Aorta (tissue), 5 donors: ENCODE measurements around the gene RNU6-9. TPM values are rescaled to one million over a fixed set of nuclear protein-coding genes. Genes with fewer than 3 reads are reported as not detected.
"Not testable (repeated sequence)": the region's sequence is repeated elsewhere in the genome, so short reads cannot be mapped to it uniquely, and the experiment has no call there.

Source experiments
- ATAC-seq: fragments of 200-7000 bp; cut with Tn5 transposase; one replicate; pipeline ENCODE4 v1.9.1; 2022; ENCODE audit warnings: moderate library complexity; ENCODE audit not compliant: low FRiP score
- DNase-seq, 2 donors: peaks; one replicate each; pipeline ENCODE4 v3.0.0-alpha.2; 2020
- H3K27ac ChIP-seq, 2 donors: one replicate each; pipeline ENCODE4 v1.5.1; 2013; ENCODE audit warnings: low read length in 2 of 2, mild to moderate bottlenecking in 2 of 2, moderate library complexity in 2 of 2, control low read depth in 1 of 2, inconsistent platforms in 1 of 2, low read depth in 1 of 2
- H3K27me3 ChIP-seq, 2 donors: one replicate each; pipeline ENCODE4 v1.6.1; 2013; ENCODE audit warnings: control low read depth in 1 of 2, low read length in 1 of 2, mild to moderate bottlenecking in 1 of 2, moderate library complexity in 1 of 2; ENCODE audit not compliant: insufficient read depth in 2 of 2, control insufficient read depth in 1 of 2
- H3K36me3 ChIP-seq, 2 donors: one replicate each; pipeline ENCODE4 v1.6.1; 2013; ENCODE audit warnings: control low read depth in 1 of 2, low read length in 1 of 2, mild to moderate bottlenecking in 1 of 2; ENCODE audit not compliant: insufficient read depth in 2 of 2, control insufficient read depth in 1 of 2
- H3K4me1 ChIP-seq, 2 donors: one replicate each; pipeline ENCODE4 v1.6.1; 2013; ENCODE audit warnings: low read length in 2 of 2, control low read depth in 1 of 2, mild to moderate bottlenecking in 1 of 2, moderate library complexity in 1 of 2; ENCODE audit not compliant: insufficient read depth in 2 of 2, control insufficient read depth in 1 of 2
- H3K4me3 ChIP-seq, 2 donors: one replicate each; pipeline ENCODE4 v1.5.1; 2013; ENCODE audit warnings: low read length in 2 of 2, control low read depth in 1 of 2, mild to moderate bottlenecking in 1 of 2
- H3K9me3 ChIP-seq: one replicate; pipeline ENCODE4 v1.6.1; 2013; ENCODE audit warnings: mild to moderate bottlenecking, low read length; ENCODE audit not compliant: control insufficient read depth
- WGBS, 2 donors: extraction: QIAGEN DNeasy Blood & Tissue Kit; methylation state at CpG; one replicate each; pipeline ENCODE4 v1.1.7; 2013; 5-methylcytosine and 5-hydroxymethylcytosine counted together
- intact Hi-C, 2 donors: fragments of 100-400 bp; cut with DNase I; formaldehyde crosslinking; loops; one replicate each; pipeline versions ENCODE4 v1.14.2 to v1.15.0; 2022
- polyA plus RNA-seq, 2 donors: library from polyadenylated mRNA; stranded (reverse); fragments of 200-250 nt; gene quantifications; one replicate each; pipeline ENCODE4 v1.2.3, GENCODE V29; 2013
- total RNA-seq, 2 donors: library from RNA; stranded (reverse); fragmentation: NEBNext Ultra II Directional; extraction: Animal tissue kit (Norgen Biotek cat#: 25700); gene quantifications; one replicate each; pipeline ENCODE4 v1.2.1, GENCODE V29; 2021
- donor health status: healthy with polysubstance abuse.
- donor health status: Bipolar disorder and iron deficiency.
- donor health status: DM: no; HTN: no; CAD: no.
- donor health status: DM: no; HTN: no; CAD: no.
- donor health status: DM: yes; HTN: yes; CAD: no.

The RNU6-9 gene
- total and polyA plus RNA-seq, 4 donors = not detected

GRCh38 chr19:889662-890295 lies 3.5 kb upstream of the RNU6-9 start:
- H3K27ac ChIP-seq = no peak overlapping the region
- no peaks in the 10 kb centered on the region for H3K9me3 ChIP-seq
- H3K4me1 ChIP-seq = no peaks in the 10 kb centered on the region
- H3K4me3 ChIP-seq = no peak overlapping the region
- H3K27me3 ChIP-seq = no peaks in the 10 kb centered on the region
- intact Hi-C loops = loop anchor here in 1 of 2 donors (10.0 kb wide), 1 partner anchor 205 kb away; the partner anchor contains the start of gene POLR2E
- 90 to 91% methylated on average over 26 of the region's 26 CpGs for WGBS, 2 donors
- ATAC-seq (no peak), DNase-seq (no peak)
- H3K36me3 ChIP-seq = peaks cover 0 to 4% of the 10 kb centered on the region in 2 donors

- 86 to 87% methylated on average over 18 of the region's 18 CpGs for WGBS, 2 donors
- Histone ChIP-seq H3K27ac (no peak overlapping the region), H3K4me3 (no peak overlapping the region), H3K36me3 (peaks cover 0 to 4% of the 10 kb centered on the region in 2 donors), H3K27me3 (no peaks in the 10 kb centered on the region), H3K4me1 (no peaks in the 10 kb centered on the region), H3K9me3 (no peaks in the 10 kb centered on the region)
- no peak for ATAC-seq
- intact Hi-C loops = loop anchor here in 1 of 2 donors (10.0 kb wide), 1 partner anchor 204 kb away; the partner anchor contains the start of gene POLR2E
- DNase-seq = no peak
Measured at GRCh38 chr19:890831-891230, 2.5 kb upstream of the RNU6-9 start.

- H3K36me3 ChIP-seq, DNase-seq, H3K4me1 ChIP-seq, H3K27me3 ChIP-seq, ATAC-seq, H3K9me3 ChIP-seq, H3K27ac ChIP-seq: not testable (repeated sequence)
- intact Hi-C loops = loop anchor here in 1 of 2 donors (10.0 kb wide), 1 partner anchor 203 kb away; the partner anchor contains the start of gene POLR2E
- H3K4me3 ChIP-seq = peak overlapping the region in 1 of 2 donors; percentile 93
- 82 to 85% methylated on average over 33 to 50 of the region's 50 CpGs for WGBS, 2 donors
Measured at GRCh38 chr19:891421-892200, 1.7 kb upstream of the RNU6-9 start.

GRCh38 chr19:892243-892893 lies 916 bp upstream of the RNU6-9 start:
- peak overlapping the region; percentile 67 to 93 for H3K4me3 ChIP-seq
- intact Hi-C loops = loop anchor here in 1 of 2 donors (10.0 kb wide), 1 partner anchor 202 kb away; the partner anchor contains the start of gene POLR2E
- H3K27me3 ChIP-seq = no peaks in the 10 kb centered on the region
- H3K27ac ChIP-seq = no peak overlapping the region
- whole genome bisulfite sequencing, 2 donors = 4 to 5% methylated on average over 21 to 27 of the region's 27 CpGs
- H3K4me1 ChIP-seq = no peaks in the 10 kb centered on the region
- peaks cover 0 to 4% of the 10 kb centered on the region in 2 donors for H3K36me3 ChIP-seq
- ATAC-seq (no peak), DNase-seq (no peak)
- H3K9me3 ChIP-seq = no peaks in the 10 kb centered on the region

- Histone ChIP-seq H3K9me3 (no peaks in the 10 kb centered on the region), H3K4me1 (no peaks in the 10 kb centered on the region), H3K27me3 (no peaks in the 10 kb centered on the region), H3K27ac (no peak overlapping the region), H3K36me3 (no peaks in the 10 kb centered on the region), H3K4me3 (no peak overlapping the region)
- intact Hi-C loops = loop anchor here in 1 of 2 donors (10.0 kb wide), 1 partner anchor 198 kb away; the partner anchor contains the start of gene POLR2E
- DNase-seq = no peak
- no peak for ATAC-seq
- 87 to 96% methylated on average over 10 of the region's 10 CpGs for WGBS, 2 donors
Measured at GRCh38 chr19:896434-896833, 3.1 kb downstream of the RNU6-9 start.

- Histone ChIP-seq H3K27ac (no peak overlapping the region), H3K27me3 (no peaks in the 10 kb centered on the region), H3K9me3 (no peaks in the 10 kb centered on the region), H3K4me3 (no peak overlapping the region), H3K4me1 (no peaks in the 10 kb centered on the region), H3K36me3 (no peaks in the 10 kb centered on the region)
- WGBS, 2 donors = 91 to 92% methylated on average over 11 of the region's 11 CpGs
- DNase-seq (no peak), ATAC-seq (no peak)
- intact Hi-C loops = loop anchor here in 1 of 2 donors (10.0 kb wide), 1 partner anchor 198 kb away; the partner anchor contains the start of gene POLR2E
Measured at GRCh38 chr19:896999-897398, 3.7 kb downstream of the RNU6-9 start.

GRCh38 chr19:897442-898039 lies 4.3 kb downstream of the RNU6-9 start:
- Histone ChIP-seq H3K9me3 (no peaks in the 10 kb centered on the region), H3K27me3 (no peaks in the 10 kb centered on the region), H3K27ac (no peak overlapping the region), H3K4me3 (no peak overlapping the region), H3K4me1 (no peaks in the 10 kb centered on the region), H3K36me3 (no peaks in the 10 kb centered on the region)
- 90 to 93% methylated on average over 25 to 26 of the region's 26 CpGs for WGBS, 2 donors
- intact Hi-C loops = loop anchor here in 1 of 2 donors (10.0 kb wide), 1 partner anchor 197 kb away; the partner anchor contains the start of gene POLR2E
- DNase-seq (no peak), ATAC-seq (no peak)

GRCh38 chr19:898663-899062 lies 5.4 kb downstream of the RNU6-9 start:
- Histone ChIP-seq H3K9me3 (no peaks in the 10 kb centered on the region), H3K4me1 (no peaks in the 10 kb centered on the region), H3K36me3 (no peaks in the 10 kb centered on the region), H3K27ac (no peak overlapping the region), H3K4me3 (no peak overlapping the region), H3K27me3 (no peaks in the 10 kb centered on the region)
- DNase-seq (no peak), ATAC-seq (no peak)
- intact Hi-C loops = loop anchor here in 1 of 2 donors (10.0 kb wide), 1 partner anchor 196 kb away; the partner anchor contains the start of gene POLR2E
- WGBS, 2 donors = 76 to 79% methylated on average over 19 to 20 of the region's 20 CpGs
